ENCODE results near the gene BCAS2. TPM values are rescaled to one million over a fixed set of nuclear protein-coding genes. Genes with fewer than 3 reads are reported as not detected.

Gene BCAS2
- total and polyA plus RNA-seq, 2 experiments from 2014 or later, result 50.7 to 111 TPM

DNA sequence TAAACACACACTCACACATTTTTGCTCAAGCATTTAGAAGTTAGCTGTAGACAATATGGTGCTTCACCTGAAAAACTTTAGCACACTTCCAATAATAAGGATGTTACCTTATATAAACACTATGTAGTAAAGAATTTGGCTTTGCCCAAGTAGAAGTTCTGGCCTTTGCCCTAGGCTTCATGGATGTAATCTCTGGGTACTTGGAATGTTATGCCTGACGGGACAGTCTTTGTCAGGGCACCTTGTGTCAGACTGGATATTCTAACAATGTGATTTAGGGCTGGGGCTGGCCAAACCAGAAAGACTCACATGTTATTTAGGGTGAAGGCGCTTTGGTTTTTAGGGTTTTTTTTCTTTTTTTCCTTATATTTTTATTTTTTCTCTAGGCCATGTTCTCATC, 35.6 kb downstream of the BCAS2 start:
- Histone ChIP-seq H3K27me3 (ENCODE audit: insufficient read depth) (no peaks in the 10 kb centered on the region), H3K4me2 (no peak overlapping the region), H3K4me1 (ENCODE audit: insufficient read depth) (no peaks in the 10 kb centered on the region), H3K27ac (ENCODE audit: low read depth) (no peak overlapping the region), H3K4me3 (no peak overlapping the region), H3F3A (replicated peaks; ENCODE audit: low read depth) (no peaks in the 10 kb centered on the region), H3K9me2 (ENCODE audit: insufficient read depth) (no peaks in the 10 kb centered on the region), H2AFZ (no peak overlapping the region), H4K20me1 (replicated peaks; ENCODE audit: insufficient read depth) (no peaks in the 10 kb centered on the region), H3K79me2 (replicated peaks; ENCODE audit: insufficient read depth) (no peaks in the 10 kb centered on the region), H3K36me3 (ENCODE audit: insufficient read depth) (no peaks in the 10 kb centered on the region)
- no peak for DNase-seq (ENCODE audit: low spot score)
- TF ChIP-seq, protein P1, sequence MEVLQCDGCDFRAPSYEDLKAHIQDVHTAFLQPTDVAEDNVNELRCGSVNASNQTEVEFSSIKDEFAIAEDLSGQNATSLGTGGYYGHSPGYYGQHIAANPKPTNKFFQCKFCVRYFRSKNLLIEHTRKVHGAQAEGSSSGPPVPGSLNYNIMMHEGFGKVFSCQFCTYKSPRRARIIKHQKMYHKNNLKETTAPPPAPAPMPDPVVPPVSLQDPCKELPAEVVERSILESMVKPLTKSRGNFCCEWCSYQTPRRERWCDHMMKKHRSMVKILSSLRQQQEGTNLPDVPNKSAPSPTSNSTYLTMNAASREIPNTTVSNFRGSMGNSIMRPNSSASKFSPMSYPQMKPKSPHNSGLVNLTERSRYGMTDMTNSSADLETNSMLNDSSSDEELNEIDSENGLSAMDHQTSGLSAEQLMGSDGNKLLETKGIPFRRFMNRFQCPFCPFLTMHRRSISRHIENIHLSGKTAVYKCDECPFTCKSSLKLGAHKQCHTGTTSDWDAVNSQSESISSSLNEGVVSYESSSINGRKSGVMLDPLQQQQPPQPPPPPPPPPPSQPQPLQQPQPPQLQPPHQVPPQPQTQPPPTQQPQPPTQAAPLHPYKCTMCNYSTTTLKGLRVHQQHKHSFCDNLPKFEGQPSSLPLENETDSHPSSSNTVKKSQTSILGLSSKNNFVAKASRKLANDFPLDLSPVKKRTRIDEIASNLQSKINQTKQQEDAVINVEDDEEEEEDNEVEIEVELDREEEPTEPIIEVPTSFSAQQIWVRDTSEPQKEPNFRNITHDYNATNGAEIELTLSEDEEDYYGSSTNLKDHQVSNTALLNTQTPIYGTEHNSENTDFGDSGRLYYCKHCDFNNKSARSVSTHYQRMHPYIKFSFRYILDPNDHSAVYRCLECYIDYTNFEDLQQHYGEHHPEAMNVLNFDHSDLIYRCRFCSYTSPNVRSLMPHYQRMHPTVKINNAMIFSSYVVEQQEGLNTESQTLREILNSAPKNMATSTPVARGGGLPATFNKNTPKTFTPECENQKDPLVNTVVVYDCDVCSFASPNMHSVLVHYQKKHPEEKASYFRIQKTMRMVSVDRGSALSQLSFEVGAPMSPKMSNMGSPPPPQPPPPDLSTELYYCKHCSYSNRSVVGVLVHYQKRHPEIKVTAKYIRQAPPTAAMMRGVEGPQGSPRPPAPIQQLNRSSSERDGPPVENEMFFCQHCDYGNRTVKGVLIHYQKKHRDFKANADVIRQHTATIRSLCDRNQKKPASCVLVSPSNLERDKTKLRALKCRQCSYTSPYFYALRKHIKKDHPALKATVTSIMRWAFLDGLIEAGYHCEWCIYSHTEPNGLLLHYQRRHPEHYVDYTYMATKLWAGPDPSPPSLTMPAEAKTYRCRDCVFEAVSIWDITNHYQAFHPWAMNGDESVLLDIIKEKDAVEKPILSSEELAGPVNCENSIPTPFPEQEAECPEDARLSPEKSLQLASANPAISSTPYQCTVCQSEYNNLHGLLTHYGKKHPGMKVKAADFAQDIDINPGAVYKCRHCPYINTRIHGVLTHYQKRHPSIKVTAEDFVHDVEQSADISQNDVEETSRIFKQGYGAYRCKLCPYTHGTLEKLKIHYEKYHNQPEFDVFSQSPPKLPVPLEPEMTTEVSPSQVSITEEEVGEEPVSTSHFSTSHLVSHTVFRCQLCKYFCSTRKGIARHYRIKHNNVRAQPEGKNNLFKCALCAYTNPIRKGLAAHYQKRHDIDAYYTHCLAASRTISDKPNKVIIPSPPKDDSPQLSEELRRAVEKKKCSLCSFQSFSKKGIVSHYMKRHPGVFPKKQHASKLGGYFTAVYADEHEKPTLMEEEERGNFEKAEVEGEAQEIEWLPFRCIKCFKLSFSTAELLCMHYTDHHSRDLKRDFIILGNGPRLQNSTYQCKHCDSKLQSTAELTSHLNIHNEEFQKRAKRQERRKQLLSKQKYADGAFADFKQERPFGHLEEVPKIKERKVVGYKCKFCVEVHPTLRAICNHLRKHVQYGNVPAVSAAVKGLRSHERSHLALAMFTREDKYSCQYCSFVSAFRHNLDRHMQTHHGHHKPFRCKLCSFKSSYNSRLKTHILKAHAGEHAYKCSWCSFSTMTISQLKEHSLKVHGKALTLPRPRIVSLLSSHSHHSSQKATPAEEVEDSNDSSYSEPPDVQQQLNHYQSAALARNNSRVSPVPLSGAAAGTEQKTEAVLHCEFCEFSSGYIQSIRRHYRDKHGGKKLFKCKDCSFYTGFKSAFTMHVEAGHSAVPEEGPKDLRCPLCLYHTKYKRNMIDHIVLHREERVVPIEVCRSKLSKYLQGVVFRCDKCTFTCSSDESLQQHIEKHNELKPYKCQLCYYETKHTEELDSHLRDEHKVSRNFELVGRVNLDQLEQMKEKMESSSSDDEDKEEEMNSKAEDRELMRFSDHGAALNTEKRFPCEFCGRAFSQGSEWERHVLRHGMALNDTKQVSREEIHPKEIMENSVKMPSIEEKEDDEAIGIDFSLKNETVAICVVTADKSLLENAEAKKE (CRISPR knock-in tag; IDR thresholded peaks at IDR 0.05), result no peak
- TF ChIP-seq STAT1 (IDR thresholded peaks at IDR 0.05; ENCODE audit: unreplicated experiment) (no peak), JUNB (IDR thresholded peaks at IDR 0.05; ENCODE audit: unreplicated experiment) (no peak), POLR2AphosphoS5 (IDR thresholded peaks at IDR 0.05; ENCODE audit: low read depth) (no peak), EZH2phosphoT487 (IDR thresholded peaks at IDR 0.05; ENCODE audit: unreplicated experiment) (no peak), NANOG (IDR thresholded peaks at IDR 0.05; ENCODE audit: borderline replicate concordance) (no peak), ZNF114 (CRISPR knock-in tag; IDR thresholded peaks at IDR 0.05) (no peak), CREB1 (CRISPR knock-in tag; IDR thresholded peaks at IDR 0.05; ENCODE audit: low read depth) (no peak), ZNF331 (CRISPR knock-in tag; IDR thresholded peaks at IDR 0.05; ENCODE audit: low read depth) (no peak), EZH2 (IDR thresholded peaks at IDR 0.05; ENCODE audit: low read depth, unreplicated experiment) (no peak), ETS1 (IDR thresholded peaks at IDR 0.05) (no peak), REST (IDR thresholded peaks at IDR 0.05; ENCODE audit: unreplicated experiment) (no peak)
- TF ChIP-seq, protein P2, sequence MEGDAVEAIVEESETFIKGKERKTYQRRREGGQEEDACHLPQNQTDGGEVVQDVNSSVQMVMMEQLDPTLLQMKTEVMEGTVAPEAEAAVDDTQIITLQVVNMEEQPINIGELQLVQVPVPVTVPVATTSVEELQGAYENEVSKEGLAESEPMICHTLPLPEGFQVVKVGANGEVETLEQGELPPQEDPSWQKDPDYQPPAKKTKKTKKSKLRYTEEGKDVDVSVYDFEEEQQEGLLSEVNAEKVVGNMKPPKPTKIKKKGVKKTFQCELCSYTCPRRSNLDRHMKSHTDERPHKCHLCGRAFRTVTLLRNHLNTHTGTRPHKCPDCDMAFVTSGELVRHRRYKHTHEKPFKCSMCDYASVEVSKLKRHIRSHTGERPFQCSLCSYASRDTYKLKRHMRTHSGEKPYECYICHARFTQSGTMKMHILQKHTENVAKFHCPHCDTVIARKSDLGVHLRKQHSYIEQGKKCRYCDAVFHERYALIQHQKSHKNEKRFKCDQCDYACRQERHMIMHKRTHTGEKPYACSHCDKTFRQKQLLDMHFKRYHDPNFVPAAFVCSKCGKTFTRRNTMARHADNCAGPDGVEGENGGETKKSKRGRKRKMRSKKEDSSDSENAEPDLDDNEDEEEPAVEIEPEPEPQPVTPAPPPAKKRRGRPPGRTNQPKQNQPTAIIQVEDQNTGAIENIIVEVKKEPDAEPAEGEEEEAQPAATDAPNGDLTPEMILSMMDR (conservative IDR thresholded peaks at IDR 0.05; ENCODE audit: low read depth in 2 of 2), result no peak
- Mint-ChIP-seq H3K9me3 (no peaks in the 10 kb centered on the region), H3K4me3 (no peak overlapping the region; the same call in 2 of the 3 replicates), H3K4me1 (no peaks in the 10 kb centered on the region), H3K27me3 (ENCODE audit: insufficient read depth, low read depth, poor library complexity) (no peaks in the 10 kb centered on the region), H3K36me3 (ENCODE audit: low read depth) (no peaks in the 10 kb centered on the region), H3K27ac (no peak overlapping the region)
- no peak for ATAC-seq

Data from GM23338 (cell line).